ENCODE data around the gene SCYL3. TPM values are rescaled to one million over a fixed set of nuclear protein-coding genes. Genes with fewer than 3 reads are reported as not detected.

Gene SCYL3
- total RNA-seq, 1 experiment from 2014 or later, result 7.6 TPM

DNA sequence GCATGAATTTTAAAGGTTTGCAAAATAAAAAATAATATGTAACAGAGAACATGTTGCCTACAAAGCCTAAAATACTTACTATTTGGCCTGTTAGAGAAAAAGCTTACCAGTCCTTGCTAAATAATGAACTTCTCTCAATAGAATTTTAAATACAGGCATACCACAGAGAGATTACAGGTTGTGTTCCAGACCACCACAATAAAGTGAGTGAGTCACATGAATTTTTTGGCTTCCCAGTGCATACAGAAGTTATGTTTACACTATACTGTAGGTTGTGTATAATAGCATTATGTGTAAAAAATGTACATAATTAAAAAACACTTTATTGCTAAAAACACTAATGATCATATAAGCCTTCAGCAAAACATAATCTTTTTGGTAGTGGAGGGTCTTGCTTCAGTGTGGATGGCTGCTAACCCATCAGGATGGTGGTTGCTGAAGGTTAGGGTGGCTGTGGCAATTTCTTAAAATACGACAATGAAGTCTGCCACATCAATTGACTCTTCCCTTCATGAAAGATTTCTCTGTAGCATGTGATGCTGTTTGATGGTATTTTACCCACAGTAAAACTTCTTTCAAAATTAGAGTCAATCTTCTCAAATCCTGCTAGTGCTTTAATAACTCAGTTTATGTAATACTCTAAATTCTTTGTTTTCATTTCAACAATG, 48.6 kb downstream of the SCYL3 start:
- DNase-seq (ENCODE audit: low read depth, low spot score), result no peak
- ChIA-PET RAD21 (ENCODE audit: low non-redundant PET in 1 of 2, low total read pairs in 2 of 2, uncharacterized antibody in 2 of 2, unreplicated experiment in 2 of 2) (no interaction called here), POLR2A (no interaction called here), CTCF (no interaction called here)
- Histone ChIP-seq H3K27me3 (ENCODE audit: insufficient read depth, low read length) (no peaks in the 10 kb centered on the region), H3K9ac (ENCODE audit: low read length) (no peak overlapping the region), H3K36me3 (ENCODE audit: control insufficient read depth in 1 of 2, insufficient read depth in 2 of 2, low read length in 2 of 2) (peaks cover 9% of the 10 kb centered on the region in 2 experiments; a peak in 3 of 4 replicates), H3K27ac (ENCODE audit: low read depth, low read length) (no peak overlapping the region), H3K79me2 (ENCODE audit: insufficient read depth, low read length) (no peaks in the 10 kb centered on the region; the same call in 1 of the 2 replicates), H4K20me1 (ENCODE audit: insufficient read depth) (no peaks in the 10 kb centered on the region), H3K4me3 (replicated peaks in 1 of 2; ENCODE audit: low read depth in 1 of 2, low read length in 2 of 2) (no peak overlapping the region), H2AFZ (ENCODE audit: low read depth, low read length, poor library complexity, severe bottlenecking) (no peak overlapping the region), H3K9me3 (ENCODE audit: control insufficient read depth in 1 of 2, insufficient read depth in 1 of 2, low read depth in 1 of 2, low read length in 2 of 2) (no peaks in the 10 kb centered on the region), H3K4me1 (ENCODE audit: control insufficient read depth in 1 of 2, insufficient read depth in 2 of 2, low read length in 2 of 2) (no peaks in the 10 kb centered on the region), H3K9me2 (ENCODE audit: insufficient read depth) (no peaks in the 10 kb centered on the region), H3K4me2 (ENCODE audit: low read length) (no peak overlapping the region)
- no TSS peak for BruUV-seq (replicated peaks)
- TF ChIP-seq SRF (IDR thresholded peaks at IDR 0.05; ENCODE audit: low read depth) (no peak), EZH2 (IDR thresholded peaks at IDR 0.05) (no peak), TCF7L2 (IDR thresholded peaks at IDR 0.05; ENCODE audit: borderline replicate concordance, extremely low read depth, insufficient read depth, insufficient read length) (no peak), FOSL1 (IDR thresholded peaks at IDR 0.05; ENCODE audit: low read depth) (no peak), YY1 (IDR thresholded peaks at IDR 0.05; ENCODE audit: extremely low read depth, insufficient replicate concordance, low read depth, low read length) (no peak), SP1 (IDR thresholded peaks at IDR 0.05; ENCODE audit: low read depth) (no peak), EZH2phosphoT487 (IDR thresholded peaks at IDR 0.05; ENCODE audit: borderline replicate concordance) (no peak), SIN3A (IDR thresholded peaks at IDR 0.05; ENCODE audit: low read depth) (no peak), ZFX (IDR thresholded peaks at IDR 0.05) (no peak), CBX3 (IDR thresholded peaks at IDR 0.05; ENCODE audit: low read depth) (no peak), RAD21 (IDR thresholded peaks at IDR 0.05; ENCODE audit: low read depth) (no peak)
- TF ChIP-seq, protein P1, sequence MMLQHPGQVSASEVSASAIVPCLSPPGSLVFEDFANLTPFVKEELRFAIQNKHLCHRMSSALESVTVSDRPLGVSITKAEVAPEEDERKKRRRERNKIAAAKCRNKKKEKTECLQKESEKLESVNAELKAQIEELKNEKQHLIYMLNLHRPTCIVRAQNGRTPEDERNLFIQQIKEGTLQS (IDR thresholded peaks at IDR 0.05), result no peak
- TF ChIP-seq, protein P2, sequence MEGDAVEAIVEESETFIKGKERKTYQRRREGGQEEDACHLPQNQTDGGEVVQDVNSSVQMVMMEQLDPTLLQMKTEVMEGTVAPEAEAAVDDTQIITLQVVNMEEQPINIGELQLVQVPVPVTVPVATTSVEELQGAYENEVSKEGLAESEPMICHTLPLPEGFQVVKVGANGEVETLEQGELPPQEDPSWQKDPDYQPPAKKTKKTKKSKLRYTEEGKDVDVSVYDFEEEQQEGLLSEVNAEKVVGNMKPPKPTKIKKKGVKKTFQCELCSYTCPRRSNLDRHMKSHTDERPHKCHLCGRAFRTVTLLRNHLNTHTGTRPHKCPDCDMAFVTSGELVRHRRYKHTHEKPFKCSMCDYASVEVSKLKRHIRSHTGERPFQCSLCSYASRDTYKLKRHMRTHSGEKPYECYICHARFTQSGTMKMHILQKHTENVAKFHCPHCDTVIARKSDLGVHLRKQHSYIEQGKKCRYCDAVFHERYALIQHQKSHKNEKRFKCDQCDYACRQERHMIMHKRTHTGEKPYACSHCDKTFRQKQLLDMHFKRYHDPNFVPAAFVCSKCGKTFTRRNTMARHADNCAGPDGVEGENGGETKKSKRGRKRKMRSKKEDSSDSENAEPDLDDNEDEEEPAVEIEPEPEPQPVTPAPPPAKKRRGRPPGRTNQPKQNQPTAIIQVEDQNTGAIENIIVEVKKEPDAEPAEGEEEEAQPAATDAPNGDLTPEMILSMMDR (IDR thresholded peaks at IDR 0.05 in 2 of 3, conservative IDR thresholded peaks at IDR 0.05 in 1 of 3; ENCODE audit: borderline replicate concordance in 1 of 3, insufficient read depth in 1 of 3, low read depth in 2 of 3, low read length in 2 of 3), result no peak
- no peak for ATAC-seq
- intact Hi-C loops (cut with micrococcal nuclease), result no loop called here
